Measurements from ENCODE around the gene PLA2G7.

PLA2G7 gene

DNA sequence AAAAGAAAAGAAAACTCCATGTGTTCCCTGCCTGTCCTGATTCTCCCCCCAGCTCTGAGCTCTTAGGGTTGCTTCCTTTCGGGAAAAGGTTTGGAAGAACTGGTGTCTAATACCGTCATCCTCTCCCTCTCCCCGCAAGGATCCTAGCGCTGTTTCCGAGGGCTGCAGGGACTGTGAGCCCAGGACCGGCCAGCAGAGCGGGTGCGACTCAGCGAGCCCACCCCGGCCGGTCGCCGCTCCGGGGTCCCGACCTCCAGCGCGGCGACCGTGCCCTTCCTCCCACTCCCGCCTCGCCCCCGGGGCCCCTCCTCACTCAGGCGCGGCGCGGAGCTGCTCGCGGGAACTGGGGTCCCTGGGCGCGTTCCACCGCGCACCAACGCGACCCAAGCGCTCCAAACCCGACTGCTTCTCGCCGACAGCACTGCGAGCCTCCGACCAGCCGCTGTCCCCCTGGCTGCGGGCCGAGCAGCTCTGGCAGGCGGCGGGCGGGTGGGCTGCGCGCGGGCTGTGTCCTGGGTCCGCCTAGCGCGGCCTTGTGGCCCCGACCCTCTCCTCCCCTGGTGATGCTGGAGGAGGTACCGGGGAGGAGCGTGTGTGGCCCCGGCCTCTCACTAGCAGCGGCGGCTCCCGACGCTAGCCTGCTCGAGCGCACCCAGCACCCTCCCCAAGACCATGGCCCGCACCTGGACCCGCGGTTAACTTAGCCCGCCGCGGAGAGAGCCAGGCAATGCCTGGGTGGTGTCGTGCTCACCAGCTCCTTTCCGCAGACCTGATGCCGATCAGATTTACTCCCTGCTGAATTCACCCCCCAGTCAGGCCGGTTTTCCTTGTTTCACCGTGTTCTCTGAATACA is at the start of gene PLA2G7 (continued):
- TF ChIP-seq, protein P1, sequence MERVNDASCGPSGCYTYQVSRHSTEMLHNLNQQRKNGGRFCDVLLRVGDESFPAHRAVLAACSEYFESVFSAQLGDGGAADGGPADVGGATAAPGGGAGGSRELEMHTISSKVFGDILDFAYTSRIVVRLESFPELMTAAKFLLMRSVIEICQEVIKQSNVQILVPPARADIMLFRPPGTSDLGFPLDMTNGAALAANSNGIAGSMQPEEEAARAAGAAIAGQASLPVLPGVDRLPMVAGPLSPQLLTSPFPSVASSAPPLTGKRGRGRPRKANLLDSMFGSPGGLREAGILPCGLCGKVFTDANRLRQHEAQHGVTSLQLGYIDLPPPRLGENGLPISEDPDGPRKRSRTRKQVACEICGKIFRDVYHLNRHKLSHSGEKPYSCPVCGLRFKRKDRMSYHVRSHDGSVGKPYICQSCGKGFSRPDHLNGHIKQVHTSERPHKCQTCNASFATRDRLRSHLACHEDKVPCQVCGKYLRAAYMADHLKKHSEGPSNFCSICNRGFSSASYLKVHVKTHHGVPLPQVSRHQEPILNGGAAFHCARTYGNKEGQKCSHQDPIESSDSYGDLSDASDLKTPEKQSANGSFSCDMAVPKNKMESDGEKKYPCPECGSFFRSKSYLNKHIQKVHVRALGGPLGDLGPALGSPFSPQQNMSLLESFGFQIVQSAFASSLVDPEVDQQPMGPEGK (tag by site-specific recombination; IDR thresholded peaks at IDR 0.05), result peak; percentile 64
- TF ChIP-seq, protein P2, sequence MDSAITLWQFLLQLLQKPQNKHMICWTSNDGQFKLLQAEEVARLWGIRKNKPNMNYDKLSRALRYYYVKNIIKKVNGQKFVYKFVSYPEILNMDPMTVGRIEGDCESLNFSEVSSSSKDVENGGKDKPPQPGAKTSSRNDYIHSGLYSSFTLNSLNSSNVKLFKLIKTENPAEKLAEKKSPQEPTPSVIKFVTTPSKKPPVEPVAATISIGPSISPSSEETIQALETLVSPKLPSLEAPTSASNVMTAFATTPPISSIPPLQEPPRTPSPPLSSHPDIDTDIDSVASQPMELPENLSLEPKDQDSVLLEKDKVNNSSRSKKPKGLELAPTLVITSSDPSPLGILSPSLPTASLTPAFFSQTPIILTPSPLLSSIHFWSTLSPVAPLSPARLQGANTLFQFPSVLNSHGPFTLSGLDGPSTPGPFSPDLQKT (IDR thresholded peaks at IDR 0.05; ENCODE audit: borderline replicate concordance, low read depth, low read length), result no peak
- TF ChIP-seq, protein P3, sequence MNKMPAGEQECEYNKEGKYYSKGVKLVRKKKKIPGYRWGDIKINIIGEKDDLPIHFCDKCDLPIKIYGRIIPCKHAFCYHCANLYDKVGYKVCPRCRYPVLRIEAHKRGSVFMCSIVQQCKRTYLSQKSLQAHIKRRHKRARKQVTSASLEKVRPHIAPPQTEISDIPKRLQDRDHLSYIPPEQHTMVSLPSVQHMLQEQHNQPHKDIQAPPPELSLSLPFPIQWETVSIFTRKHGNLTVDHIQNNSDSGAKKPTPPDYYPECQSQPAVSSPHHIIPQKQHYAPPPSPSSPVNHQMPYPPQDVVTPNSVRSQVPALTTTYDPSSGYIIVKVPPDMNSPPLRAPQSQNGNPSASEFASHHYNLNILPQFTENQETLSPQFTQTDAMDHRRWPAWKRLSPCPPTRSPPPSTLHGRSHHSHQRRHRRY (tag by site-specific recombination; IDR thresholded peaks at IDR 0.05), result no peak
- TF ChIP-seq ZBTB20 (tag by site-specific recombination; IDR thresholded peaks at IDR 0.05), result peak; percentile 93
- TF ChIP-seq ZNF777 (tag by site-specific recombination; IDR thresholded peaks at IDR 0.05; ENCODE audit: borderline replicate concordance), result peak; percentile 47; the same call in 1 of the 2 replicates
- TF ChIP-seq ZNF37A (tag by site-specific recombination; IDR thresholded peaks at IDR 0.05), result no peak
- TF ChIP-seq ZNF560 (tag by site-specific recombination; IDR thresholded peaks at IDR 0.05; ENCODE audit: borderline replicate concordance), result no peak
- no peak for TF ChIP-seq ZNF155 (tag by site-specific recombination; IDR thresholded peaks at IDR 0.05)
- no peak for TF ChIP-seq ZNF138 (tag by site-specific recombination; IDR thresholded peaks at IDR 0.05; ENCODE audit: borderline replicate concordance)
- TF ChIP-seq, protein P4, sequence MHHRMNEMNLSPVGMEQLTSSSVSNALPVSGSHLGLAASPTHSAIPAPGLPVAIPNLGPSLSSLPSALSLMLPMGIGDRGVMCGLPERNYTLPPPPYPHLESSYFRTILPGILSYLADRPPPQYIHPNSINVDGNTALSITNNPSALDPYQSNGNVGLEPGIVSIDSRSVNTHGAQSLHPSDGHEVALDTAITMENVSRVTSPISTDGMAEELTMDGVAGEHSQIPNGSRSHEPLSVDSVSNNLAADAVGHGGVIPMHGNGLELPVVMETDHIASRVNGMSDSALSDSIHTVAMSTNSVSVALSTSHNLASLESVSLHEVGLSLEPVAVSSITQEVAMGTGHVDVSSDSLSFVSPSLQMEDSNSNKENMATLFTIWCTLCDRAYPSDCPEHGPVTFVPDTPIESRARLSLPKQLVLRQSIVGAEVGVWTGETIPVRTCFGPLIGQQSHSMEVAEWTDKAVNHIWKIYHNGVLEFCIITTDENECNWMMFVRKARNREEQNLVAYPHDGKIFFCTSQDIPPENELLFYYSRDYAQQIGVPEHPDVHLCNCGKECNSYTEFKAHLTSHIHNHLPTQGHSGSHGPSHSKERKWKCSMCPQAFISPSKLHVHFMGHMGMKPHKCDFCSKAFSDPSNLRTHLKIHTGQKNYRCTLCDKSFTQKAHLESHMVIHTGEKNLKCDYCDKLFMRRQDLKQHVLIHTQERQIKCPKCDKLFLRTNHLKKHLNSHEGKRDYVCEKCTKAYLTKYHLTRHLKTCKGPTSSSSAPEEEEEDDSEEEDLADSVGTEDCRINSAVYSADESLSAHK (tag by site-specific recombination; IDR thresholded peaks at IDR 0.05), result peak; percentile 7; the same call in 1 of the 2 replicates
- TF ChIP-seq, protein P5, sequence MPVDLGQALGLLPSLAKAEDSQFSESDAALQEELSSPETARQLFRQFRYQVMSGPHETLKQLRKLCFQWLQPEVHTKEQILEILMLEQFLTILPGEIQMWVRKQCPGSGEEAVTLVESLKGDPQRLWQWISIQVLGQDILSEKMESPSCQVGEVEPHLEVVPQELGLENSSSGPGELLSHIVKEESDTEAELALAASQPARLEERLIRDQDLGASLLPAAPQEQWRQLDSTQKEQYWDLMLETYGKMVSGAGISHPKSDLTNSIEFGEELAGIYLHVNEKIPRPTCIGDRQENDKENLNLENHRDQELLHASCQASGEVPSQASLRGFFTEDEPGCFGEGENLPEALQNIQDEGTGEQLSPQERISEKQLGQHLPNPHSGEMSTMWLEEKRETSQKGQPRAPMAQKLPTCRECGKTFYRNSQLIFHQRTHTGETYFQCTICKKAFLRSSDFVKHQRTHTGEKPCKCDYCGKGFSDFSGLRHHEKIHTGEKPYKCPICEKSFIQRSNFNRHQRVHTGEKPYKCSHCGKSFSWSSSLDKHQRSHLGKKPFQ (tag by site-specific recombination; IDR thresholded peaks at IDR 0.05), result 0 out of 2 replicates have a peak, but pooled peaks have one; percentile 13
- no peak for TF ChIP-seq ZNF114 (tag by site-specific recombination; IDR thresholded peaks at IDR 0.05)
- TF ChIP-seq, protein P6, sequence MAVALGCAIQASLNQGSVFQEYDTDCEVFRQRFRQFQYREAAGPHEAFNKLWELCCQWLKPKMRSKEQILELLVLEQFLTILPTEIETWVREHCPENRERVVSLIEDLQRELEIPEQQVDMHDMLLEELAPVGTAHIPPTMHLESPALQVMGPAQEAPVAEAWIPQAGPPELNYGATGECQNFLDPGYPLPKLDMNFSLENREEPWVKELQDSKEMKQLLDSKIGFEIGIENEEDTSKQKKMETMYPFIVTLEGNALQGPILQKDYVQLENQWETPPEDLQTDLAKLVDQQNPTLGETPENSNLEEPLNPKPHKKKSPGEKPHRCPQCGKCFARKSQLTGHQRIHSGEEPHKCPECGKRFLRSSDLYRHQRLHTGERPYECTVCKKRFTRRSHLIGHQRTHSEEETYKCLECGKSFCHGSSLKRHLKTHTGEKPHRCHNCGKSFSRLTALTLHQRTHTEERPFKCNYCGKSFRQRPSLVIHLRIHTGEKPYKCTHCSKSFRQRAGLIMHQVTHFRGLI (tag by site-specific recombination; IDR thresholded peaks at IDR 0.05), result no peak
- no peak for TF ChIP-seq ZNF785 (tag by site-specific recombination; IDR thresholded peaks at IDR 0.05)
- peak; percentile 31; the same call in 1 of the 2 replicates for TF ChIP-seq ZNF600 (tag by site-specific recombination; IDR thresholded peaks at IDR 0.05)
- TF ChIP-seq ZNF585B (tag by site-specific recombination; IDR thresholded peaks at IDR 0.05), result no peak
- TF ChIP-seq SP2 (tag by site-specific recombination; IDR thresholded peaks at IDR 0.05), result peak; percentile 52
- no peak for TF ChIP-seq OVOL3 (tag by site-specific recombination; IDR thresholded peaks at IDR 0.05)
- TF ChIP-seq GFI1B (tag by site-specific recombination; IDR thresholded peaks at IDR 0.05), result no peak
- TF ChIP-seq, protein P7, sequence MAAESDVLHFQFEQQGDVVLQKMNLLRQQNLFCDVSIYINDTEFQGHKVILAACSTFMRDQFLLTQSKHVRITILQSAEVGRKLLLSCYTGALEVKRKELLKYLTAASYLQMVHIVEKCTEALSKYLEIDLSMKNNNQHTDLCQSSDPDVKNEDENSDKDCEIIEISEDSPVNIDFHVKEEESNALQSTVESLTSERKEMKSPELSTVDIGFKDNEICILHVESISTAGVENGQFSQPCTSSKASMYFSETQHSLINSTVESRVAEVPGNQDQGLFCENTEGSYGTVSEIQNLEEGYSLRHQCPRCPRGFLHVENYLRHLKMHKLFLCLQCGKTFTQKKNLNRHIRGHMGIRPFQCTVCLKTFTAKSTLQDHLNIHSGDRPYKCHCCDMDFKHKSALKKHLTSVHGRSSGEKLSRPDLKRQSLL (tag by site-specific recombination; IDR thresholded peaks at IDR 0.05), result 0 out of 2 replicates have a peak, but pooled peaks have one; percentile 7
- no peak for TF ChIP-seq ZFP3 (tag by site-specific recombination; IDR thresholded peaks at IDR 0.05; ENCODE audit: low read depth)
- no peak for TF ChIP-seq MZF1 (tag by site-specific recombination; IDR thresholded peaks at IDR 0.05; ENCODE audit: borderline replicate concordance)
- TF ChIP-seq, protein P8, sequence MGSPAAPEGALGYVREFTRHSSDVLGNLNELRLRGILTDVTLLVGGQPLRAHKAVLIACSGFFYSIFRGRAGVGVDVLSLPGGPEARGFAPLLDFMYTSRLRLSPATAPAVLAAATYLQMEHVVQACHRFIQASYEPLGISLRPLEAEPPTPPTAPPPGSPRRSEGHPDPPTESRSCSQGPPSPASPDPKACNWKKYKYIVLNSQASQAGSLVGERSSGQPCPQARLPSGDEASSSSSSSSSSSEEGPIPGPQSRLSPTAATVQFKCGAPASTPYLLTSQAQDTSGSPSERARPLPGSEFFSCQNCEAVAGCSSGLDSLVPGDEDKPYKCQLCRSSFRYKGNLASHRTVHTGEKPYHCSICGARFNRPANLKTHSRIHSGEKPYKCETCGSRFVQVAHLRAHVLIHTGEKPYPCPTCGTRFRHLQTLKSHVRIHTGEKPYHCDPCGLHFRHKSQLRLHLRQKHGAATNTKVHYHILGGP (tag by site-specific recombination; IDR thresholded peaks at IDR 0.05), result no peak
- no peak for TF ChIP-seq ZBTB7A (tag by site-specific recombination; IDR thresholded peaks at IDR 0.05; ENCODE audit: low read depth)
